ENCODE measurements around the gene PRKCZ.

Gene PRKCZ

GRCh38 chr1:2046174-2046917 is 3.9 kb upstream of the PRKCZ start:
- peak in 1 of 4 experiments; percentile 37 for DNase-seq

- no peak for DNase-seq
Measured at GRCh38 chr1:2046953-2047748, 3.1 kb upstream of the PRKCZ start.

DNA sequence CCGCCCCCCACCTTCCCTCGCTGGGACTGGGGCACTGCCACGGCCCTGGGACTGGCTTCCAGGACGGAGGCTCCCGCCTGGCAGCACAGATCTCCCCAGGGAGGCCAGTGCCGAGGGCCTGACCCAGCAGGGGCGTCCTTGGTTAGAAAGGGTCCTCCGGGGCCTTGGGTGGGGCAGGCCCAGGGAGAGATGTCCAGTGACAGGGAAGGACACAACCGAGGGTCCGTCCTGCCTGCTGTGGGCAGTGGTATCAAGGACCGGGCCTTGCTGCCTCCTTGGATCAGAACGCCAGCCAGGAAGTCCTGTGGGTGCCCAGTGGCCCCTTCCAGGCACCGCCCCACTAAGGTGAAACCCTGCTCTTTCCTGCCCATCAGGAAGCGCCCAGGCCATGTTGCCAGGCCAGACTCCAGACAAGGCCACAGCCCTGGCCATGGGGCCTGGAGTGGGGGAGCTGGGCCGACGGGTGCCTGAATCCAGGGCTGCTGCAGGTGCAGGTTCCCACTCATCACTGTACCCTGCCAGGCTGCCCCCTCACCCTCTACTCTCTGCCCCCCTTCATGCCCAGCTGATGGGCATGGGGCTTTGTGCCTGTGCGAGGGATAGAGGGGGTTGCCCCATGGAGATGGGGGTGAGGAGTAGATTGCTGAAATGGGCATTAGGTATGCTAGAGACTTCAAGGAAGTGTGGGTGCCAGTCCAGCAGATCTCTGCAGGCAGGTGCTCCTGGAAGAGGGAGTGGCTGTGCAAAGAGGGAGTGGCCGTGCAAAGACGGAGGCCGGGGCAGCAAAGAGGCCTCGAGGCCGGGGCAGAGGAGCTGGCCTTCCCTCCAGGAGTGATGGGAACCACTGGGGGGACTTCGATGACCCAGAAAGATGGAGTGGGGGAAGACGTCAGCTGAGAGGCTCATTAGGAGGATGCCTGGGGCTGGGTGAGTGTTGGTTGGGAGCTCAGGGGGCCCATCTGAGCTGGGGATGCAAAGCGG is 2.2 kb upstream of the PRKCZ start:
- DNase-seq = no peak

DNA sequence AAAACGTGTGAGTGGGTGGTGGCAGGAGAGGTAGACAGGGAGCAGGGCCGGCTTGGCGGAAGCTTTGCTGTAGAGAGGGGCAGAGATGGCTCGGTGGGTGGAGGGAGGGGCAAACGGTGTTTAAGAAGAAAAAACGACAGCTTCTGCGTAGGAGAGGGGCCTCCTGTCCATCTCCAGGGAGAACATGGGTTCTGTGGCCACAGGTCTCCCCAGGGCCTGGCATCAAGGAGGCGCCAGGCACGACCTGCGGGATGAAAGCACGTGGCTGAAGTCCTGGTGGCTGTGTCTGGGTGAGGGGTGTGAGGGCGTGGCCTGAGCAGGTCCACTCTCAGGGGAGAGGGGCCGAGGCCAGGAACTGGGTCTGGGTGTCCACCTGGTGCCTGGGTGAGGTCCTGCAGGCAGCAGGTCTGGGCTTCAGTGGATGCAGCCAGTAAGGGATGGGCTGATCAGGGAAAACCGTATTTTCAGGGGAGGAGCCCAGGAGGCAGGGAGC is 940 bp upstream of the PRKCZ start:
- no peak for DNase-seq

DNA sequence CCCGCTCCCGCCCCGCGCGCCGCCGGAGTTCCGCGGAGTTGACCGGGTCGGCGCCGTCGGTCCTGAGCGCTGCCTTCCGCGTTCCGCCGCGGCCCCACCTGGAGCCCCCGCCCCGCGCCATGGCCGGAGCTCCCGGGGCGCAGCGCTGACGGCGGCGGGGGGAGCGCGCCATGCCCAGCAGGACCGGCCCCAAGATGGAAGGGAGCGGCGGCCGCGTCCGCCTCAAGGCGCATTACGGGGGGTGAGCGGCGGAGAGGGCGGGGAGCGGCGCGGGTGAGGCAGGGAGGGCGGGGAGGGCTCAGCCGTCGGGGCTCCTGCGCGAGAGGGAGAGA is 216 bp downstream of the PRKCZ start:
- DNase-seq = peak in 1 of 4 experiments; percentile 55

DNA sequence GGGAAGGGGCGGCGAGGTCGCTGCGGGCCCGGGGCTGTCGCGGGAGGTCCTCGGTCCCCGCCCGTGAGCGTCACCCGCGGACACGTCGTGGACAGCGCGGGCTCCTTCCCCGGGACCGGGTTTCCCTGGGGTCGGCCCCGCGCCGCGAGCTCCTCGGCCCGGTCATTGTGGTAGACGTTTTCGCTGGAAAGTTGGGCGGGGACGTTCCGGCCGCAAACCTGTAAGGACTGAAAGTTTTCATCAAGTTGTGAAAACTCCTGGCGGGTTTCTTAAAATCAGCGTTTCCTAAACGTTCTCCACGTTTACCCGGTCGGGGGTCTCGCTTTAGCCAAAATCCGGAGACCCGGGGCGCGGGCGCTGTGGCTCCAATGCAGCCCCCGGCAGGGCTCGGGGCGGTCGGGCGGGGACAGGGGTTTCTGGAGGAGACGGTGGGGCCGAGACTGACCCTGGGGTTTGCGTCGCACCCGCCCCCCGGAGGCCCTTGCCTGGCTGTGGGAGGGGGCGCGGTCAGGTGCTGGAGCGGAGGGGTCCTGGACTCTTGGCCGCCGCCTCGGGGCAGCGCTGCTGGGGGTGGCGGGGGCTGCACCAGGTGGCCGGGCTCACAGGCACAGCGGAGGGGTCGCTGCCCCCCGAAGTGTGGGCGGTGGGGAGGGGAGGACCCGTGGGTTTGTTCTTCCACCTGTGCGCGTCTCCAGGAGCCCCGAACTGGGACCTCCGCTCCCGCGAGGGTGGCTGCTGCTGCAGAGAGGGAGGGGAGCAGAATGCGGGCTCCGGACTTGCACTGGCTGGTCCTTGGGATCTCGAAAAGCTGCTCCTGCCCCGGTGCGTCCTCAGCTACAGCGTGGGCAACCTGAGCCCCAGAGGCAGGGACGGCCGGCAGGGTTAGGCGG is 827 bp downstream of the PRKCZ start:
- DNase-seq = no peak

DNA sequence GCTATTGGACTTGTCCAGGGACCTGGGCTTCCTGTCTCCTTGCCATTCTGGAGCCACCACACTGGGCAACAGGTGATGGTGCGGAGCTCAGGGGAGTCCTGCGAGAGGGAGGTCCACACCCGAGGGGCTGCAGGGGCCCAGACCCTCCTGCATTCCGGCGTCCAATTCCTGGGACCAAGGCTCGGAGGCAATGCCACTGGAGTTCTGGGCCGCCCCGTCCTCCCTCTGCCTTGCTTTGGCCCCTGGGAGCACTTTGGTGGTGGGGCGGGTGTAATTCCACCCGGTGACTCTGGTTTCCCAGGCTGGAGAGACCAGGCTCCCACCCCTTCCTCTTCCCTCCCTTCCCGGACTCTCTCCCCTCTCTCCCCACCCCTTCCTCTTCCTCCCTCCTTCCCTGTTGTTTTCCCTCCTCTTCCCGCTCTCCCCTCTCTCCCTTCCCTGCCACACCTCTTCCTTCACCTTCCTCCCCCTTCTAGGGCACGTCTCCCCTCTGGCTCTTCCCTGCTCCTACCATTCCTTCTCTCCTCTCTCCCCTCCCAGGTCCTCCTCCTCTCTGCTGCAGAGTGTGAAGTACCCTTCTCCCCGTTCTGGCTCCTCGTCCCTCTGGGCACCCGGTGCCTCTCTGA is 2.0 kb downstream of the PRKCZ start:
- DNase-seq = no peak

DNA sequence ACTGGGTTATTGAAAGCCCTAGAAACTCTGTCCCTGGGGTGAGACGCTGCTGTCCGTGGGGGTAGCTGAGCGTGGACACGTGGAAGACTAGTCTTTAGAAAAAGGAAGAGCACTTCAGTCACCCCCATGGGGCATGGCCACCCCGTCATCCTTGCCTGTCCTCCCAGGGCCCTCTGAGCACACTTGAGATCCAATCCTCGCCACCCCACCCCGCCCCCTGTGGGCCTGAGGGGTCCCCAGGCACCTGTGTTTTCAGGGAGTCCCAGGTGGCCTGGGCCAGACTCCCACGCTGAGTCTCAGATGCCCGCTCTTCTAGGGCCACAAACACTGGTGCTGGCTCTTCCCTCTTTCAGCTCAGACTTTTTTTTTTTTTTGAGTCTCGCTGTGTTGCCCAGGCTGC is 2.5 kb downstream of the PRKCZ start:
- DNase-seq = no peak

DNA sequence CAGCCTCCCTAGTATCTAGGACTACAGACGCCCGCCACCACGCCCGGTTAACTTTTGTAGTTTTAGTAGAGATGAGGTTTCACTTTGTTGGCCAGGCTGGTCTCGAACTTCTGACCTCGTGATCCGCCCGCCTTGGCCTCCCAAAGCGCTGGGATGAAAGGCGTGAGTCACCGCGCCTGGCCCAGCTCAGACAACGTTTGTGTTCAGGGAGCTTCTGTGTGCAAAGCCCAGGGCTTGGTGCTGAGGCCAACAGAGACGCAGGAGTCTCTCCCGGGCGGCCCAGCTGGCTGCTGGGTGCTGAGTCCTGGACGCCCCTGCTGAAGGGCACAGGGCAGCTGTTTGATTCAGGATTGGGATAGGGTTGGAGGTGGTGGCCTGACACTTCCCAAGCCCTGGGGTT is 3.0 kb downstream of the PRKCZ start:
- DNase-seq = no peak

GRCh38 chr1:2053784-2054376 is 3.7 kb downstream of the PRKCZ start:
- no peak for DNase-seq

DNA sequence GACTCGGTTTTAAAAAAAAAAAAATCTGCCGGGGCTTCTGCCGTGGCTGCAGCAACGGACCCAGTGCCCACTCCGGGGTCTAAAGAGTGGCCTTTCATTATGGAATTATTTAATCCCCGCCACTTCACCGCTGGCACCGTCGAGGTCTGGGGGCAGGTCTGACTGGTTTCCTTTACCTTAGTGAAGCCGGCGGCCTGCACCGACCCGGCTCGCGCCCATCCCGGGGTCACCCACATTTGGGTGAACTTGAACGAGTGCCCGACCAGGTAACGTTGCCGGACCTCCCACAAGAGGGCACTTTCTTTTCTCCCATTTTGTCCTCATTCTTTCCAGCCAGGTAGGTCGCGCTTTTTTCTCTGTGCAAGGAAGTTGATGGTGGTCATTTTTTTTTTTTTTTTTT is 4.3 kb downstream of the PRKCZ start:
- no peak for DNase-seq

GRCh38 chr1:2055911-2056575 is 5.8 kb downstream of the PRKCZ start:
- DNase-seq = no peak

- no peak for DNase-seq
Measured at GRCh38 chr1:2056955-2057590, 6.9 kb downstream of the PRKCZ start.

DNA sequence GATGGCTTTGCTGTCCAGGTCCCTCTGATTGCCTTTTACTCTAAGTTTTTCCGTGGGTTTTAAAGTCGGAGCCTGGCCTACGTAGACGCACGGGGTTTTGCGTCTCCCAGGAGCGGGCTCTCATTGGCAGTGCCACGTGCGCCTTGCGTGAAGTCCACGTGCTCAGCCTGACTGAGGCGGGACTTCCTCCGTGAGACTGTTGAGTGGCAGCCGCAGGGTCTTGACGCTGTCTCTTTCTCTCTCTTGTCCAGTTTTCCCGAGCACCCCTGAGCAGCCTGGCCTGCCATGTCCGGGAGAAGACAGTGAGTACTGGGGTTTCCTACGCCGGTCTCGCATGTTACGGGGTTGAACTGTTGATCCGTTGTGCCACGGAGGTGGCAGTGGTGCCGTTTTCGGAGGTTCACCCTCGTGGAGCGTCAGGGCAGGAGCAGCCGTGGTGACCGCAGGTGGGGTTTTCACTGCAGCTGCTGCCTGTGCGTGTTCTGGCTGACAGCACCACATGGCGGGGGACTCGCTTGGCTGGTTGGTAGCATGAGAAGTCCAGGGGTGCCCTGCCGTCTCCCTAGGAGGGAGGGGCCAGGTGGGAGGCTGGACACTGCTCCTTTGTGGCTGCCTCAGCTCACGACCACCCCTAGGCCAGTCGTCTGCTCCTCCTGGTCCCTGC is 9.2 kb downstream of the PRKCZ start:
- no peak for DNase-seq

DNA sequence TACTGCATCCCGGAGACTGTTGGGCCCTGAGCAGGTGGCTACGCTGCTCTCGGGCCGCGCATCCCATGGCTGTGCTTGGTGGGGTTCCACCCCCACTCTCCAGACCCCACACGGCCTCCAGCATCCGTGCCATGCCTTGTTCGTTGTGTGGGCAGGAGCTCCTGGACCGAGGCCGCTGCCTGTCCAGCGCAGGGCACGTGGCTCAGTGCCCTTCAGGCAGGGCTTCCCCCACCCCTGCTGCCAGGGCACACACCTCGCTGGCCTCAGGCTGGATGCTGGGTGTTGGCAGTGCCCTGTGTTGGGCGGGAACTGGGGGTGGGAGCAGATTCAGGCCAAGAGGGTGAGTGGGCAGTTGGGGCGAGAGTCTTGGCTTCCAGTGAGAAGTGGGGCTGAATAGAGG is 9.9 kb downstream of the PRKCZ start:
- DNase-seq = no peak

- DNase-seq = no peak
Measured at GRCh38 chr1:2060535-2060934, 10.3 kb downstream of the PRKCZ start.

- DNase-seq = no peak
Measured at GRCh38 chr1:2061065-2061778, 11.0 kb downstream of the PRKCZ start.

DNA sequence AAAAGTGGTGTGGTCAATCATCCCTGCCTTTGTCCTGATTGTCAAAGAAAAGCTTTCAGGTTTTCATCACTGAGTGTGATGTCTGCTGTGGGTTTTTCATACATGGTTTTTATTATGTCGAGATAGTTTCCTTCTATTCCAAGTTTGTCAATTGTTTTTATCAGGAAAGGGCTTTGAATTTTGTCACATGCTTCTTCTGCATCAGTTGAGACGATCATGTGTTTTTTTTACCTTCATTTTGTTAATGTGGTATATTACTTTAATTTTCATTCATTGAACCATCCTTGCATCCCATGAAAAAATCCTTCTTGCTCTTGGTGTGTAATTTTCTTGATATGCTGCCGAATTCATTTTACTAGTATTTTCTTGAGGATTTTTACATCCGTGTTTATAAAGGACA is 15.5 kb downstream of the PRKCZ start:
- DNase-seq = no peak

- no peak for DNase-seq
Measured at GRCh38 chr1:2067393-2067792, 17.2 kb downstream of the PRKCZ start.

Measured in activated naive CD4-positive, alpha-beta T cell (primary cell).